Fibroblast of lung (primary cell): ENCODE measurements around the gene INPP5A.

Experiments
- EZH2 ChIP-seq: IDR thresholded peaks from 2 replicates; pipeline ENCODE4 v1.5.1; 2012; ENCODE audit warnings: low read length, control low read depth, mild to moderate bottlenecking; ENCODE audit errors: missing control alignments
- TF ChIP-seq, protein P1 (sequence below), 2 donors: IDR thresholded peaks in 1 of 2; conservative IDR thresholded peaks in 1 of 2; 1 replicate in 1 of 2; 2 replicates in 1 of 2; pipeline ENCODE4 v1.5.1; 2011 to 2012; ENCODE audit warnings: low read length in 2 of 2, control low read depth in 1 of 2, inconsistent platforms in 1 of 2, low read depth in 1 of 2, mild to moderate bottlenecking in 1 of 2

DNA sequence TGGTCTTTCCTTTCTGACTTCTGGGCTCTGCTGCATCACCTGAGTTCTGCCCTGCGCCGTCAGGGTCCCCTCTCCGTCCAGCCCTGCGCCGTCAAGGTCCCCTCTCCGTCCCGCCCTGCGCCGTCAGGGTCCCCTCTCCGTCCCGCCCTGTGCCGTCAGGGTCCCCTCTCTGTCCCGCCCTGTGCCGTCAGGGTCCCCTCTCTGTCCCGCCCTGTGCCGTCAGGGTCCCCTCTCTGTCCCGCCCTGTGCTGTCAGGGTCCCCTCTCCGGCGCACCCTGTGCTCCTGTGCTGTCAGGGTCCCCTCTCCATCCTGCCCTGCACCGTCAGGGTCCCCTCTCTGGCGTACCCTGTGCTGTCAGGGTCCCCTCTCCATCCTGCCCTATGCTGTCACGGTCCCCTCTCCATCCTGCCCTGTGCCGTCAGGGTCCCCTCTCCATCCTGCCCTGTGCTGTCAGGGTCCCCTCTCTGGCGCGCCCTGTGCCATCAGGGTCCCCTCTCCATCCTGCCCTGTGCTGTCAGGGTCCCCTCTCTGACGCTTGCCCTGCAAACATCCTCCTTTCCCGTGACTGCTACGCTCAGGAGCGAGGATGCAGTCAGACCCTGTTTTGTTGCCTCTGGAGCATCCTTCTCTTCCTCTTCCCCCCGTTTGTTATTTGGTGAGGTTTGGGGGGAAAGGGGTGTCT is 66.4 kb downstream of the INPP5A start:
- TF ChIP-seq, protein P1, sequence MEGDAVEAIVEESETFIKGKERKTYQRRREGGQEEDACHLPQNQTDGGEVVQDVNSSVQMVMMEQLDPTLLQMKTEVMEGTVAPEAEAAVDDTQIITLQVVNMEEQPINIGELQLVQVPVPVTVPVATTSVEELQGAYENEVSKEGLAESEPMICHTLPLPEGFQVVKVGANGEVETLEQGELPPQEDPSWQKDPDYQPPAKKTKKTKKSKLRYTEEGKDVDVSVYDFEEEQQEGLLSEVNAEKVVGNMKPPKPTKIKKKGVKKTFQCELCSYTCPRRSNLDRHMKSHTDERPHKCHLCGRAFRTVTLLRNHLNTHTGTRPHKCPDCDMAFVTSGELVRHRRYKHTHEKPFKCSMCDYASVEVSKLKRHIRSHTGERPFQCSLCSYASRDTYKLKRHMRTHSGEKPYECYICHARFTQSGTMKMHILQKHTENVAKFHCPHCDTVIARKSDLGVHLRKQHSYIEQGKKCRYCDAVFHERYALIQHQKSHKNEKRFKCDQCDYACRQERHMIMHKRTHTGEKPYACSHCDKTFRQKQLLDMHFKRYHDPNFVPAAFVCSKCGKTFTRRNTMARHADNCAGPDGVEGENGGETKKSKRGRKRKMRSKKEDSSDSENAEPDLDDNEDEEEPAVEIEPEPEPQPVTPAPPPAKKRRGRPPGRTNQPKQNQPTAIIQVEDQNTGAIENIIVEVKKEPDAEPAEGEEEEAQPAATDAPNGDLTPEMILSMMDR (conservative IDR thresholded peaks at IDR 0.05 in 1 of 2, IDR thresholded peaks at IDR 0.05 in 1 of 2; ENCODE audit: low read depth in 1 of 2, low read length in 2 of 2), result no peak
- TF ChIP-seq EZH2, result no peak
